ENCODE measurements around the gene CISTR. TPM values are rescaled to one million over a fixed set of nuclear protein-coding genes. Genes with fewer than 3 reads are reported as not detected.

CISTR gene
- total RNA-seq, 1 experiment from 2014 or later: not detected

GRCh38 chr12:53755893-53756292 is 4.1 kb upstream of the CISTR start:
- Histone ChIP-seq H3K36me3 (ENCODE audit: insufficient read depth, low read length, poor library complexity, severe bottlenecking) (no peaks in the 10 kb centered on the region), H3K9me3 (ENCODE audit: low read depth, low read length, poor library complexity, severe bottlenecking) (no peaks in the 10 kb centered on the region), H3K4me1 (ENCODE audit: insufficient read depth, low read length, poor library complexity, severe bottlenecking) (peaks cover 65% of the 10 kb centered on the region), H3K27me3 (replicated peaks; ENCODE audit: insufficient read depth, low read depth, low read length, poor library complexity) (no peaks in the 10 kb centered on the region), H3K27ac (ENCODE audit: low read depth, low read length, poor library complexity, severe bottlenecking) (no peak overlapping the region), H3K4me3 (ENCODE audit: low read depth, low read length, poor library complexity, severe bottlenecking) (no peak overlapping the region)
- ChIA-PET POLR2A (ENCODE audit: low non-redundant PET) (interaction anchor here (0.6 kb wide), 1 partner anchor 433 kb away, joined by 4 read pairs; no protein-coding TSS in a partner anchor), CTCF (no interaction called here)
- intact Hi-C loops (cut with micrococcal nuclease; ENCODE audit: unreplicated experiment): no loop called here
- BruUV-seq (replicated peaks): no TSS peak
- DNase-seq (ENCODE audit: low spot score): no peak
- TF ChIP-seq CTCF (conservative IDR thresholded peaks at IDR 0.05; ENCODE audit: low read depth, low read length) (no peak), EZH2 (IDR thresholded peaks at IDR 0.05; ENCODE audit: borderline replicate concordance, low read depth, low read length, poor library complexity, severe bottlenecking) (no peak)

GRCh38 chr12:53755451-53755891 is 3.7 kb upstream of the CISTR start:
- Histone ChIP-seq H3K27ac (ENCODE audit: low read depth, low read length, poor library complexity, severe bottlenecking) (no peak overlapping the region), H3K27me3 (replicated peaks; ENCODE audit: insufficient read depth, low read depth, low read length, poor library complexity) (no peaks in the 10 kb centered on the region), H3K36me3 (ENCODE audit: insufficient read depth, low read length, poor library complexity, severe bottlenecking) (no peaks in the 10 kb centered on the region), H3K4me3 (ENCODE audit: low read depth, low read length, poor library complexity, severe bottlenecking) (no peak overlapping the region), H3K4me1 (ENCODE audit: insufficient read depth, low read length, poor library complexity, severe bottlenecking) (peaks cover 68% of the 10 kb centered on the region), H3K9me3 (ENCODE audit: low read depth, low read length, poor library complexity, severe bottlenecking) (no peaks in the 10 kb centered on the region)
- peak; percentile 34; the same call in 1 of the 2 replicates for TF ChIP-seq CTCF (conservative IDR thresholded peaks at IDR 0.05; ENCODE audit: low read depth, low read length)
- TF ChIP-seq EZH2 (IDR thresholded peaks at IDR 0.05; ENCODE audit: borderline replicate concordance, low read depth, low read length, poor library complexity, severe bottlenecking): no peak
- BruUV-seq (replicated peaks): no TSS peak
- intact Hi-C loops (cut with micrococcal nuclease; ENCODE audit: unreplicated experiment): no loop called here
- CTCF ChIA-PET: no interaction called here
- no peak for DNase-seq (ENCODE audit: low spot score)
- POLR2A ChIA-PET (ENCODE audit: low non-redundant PET): interaction anchor here (0.6 kb wide), 1 partner anchor 433 kb away, joined by 4 read pairs; no protein-coding TSS in a partner anchor

- peak; percentile 42 for DNase-seq (ENCODE audit: low spot score)
- no TSS peak for BruUV-seq (replicated peaks)
- POLR2A ChIA-PET (ENCODE audit: low non-redundant PET): interaction anchor here (0.8 kb wide), 1 partner anchor 15 kb away, joined by 3 read pairs; no protein-coding TSS in a partner anchor
- H3K27ac ChIP-seq (ENCODE audit: low read depth, low read length, poor library complexity, severe bottlenecking): no peak overlapping the region
- H3K27me3 ChIP-seq (replicated peaks; ENCODE audit: insufficient read depth, low read depth, low read length, poor library complexity): no peaks in the 10 kb centered on the region
- H3K9me3 ChIP-seq (ENCODE audit: low read depth, low read length, poor library complexity, severe bottlenecking): no peaks in the 10 kb centered on the region
- intact Hi-C loops (cut with micrococcal nuclease; ENCODE audit: unreplicated experiment): no loop called here
- no peaks in the 10 kb centered on the region for H3K36me3 ChIP-seq (ENCODE audit: insufficient read depth, low read length, poor library complexity, severe bottlenecking)
- no peak overlapping the region for H3K4me3 ChIP-seq (ENCODE audit: low read depth, low read length, poor library complexity, severe bottlenecking)
- CTCF ChIA-PET: no interaction called here
- no peak for TF ChIP-seq EZH2 (IDR thresholded peaks at IDR 0.05; ENCODE audit: borderline replicate concordance, low read depth, low read length, poor library complexity, severe bottlenecking)
- no peak for TF ChIP-seq CTCF (conservative IDR thresholded peaks at IDR 0.05; ENCODE audit: low read depth, low read length)
- H3K4me1 ChIP-seq (ENCODE audit: insufficient read depth, low read length, poor library complexity, severe bottlenecking): peaks cover 68% of the 10 kb centered on the region
Observed at GRCh38 chr12:53754633-53755264, 3.0 kb upstream of the CISTR start.

Data from A673 (cell line).